ENCODE data around the gene KLK12. TPM values are rescaled to one million over a fixed set of nuclear protein-coding genes. Genes with fewer than 3 reads are reported as not detected.
A peak's percentile ranks its signal among the peaks of the same experiment; 100 is the strongest.
"Not testable (repeated sequence)": the region's sequence is repeated elsewhere in the genome, so short reads cannot be mapped to it uniquely, and the experiment has no call there.

KLK12 gene
- polyA plus RNA-seq, 1 donor: not detected

- DNase-seq: peak; percentile 51
Observed at GRCh38 chr19:51016798-51017683, 17.8 kb downstream of the KLK12 start.

DNA sequence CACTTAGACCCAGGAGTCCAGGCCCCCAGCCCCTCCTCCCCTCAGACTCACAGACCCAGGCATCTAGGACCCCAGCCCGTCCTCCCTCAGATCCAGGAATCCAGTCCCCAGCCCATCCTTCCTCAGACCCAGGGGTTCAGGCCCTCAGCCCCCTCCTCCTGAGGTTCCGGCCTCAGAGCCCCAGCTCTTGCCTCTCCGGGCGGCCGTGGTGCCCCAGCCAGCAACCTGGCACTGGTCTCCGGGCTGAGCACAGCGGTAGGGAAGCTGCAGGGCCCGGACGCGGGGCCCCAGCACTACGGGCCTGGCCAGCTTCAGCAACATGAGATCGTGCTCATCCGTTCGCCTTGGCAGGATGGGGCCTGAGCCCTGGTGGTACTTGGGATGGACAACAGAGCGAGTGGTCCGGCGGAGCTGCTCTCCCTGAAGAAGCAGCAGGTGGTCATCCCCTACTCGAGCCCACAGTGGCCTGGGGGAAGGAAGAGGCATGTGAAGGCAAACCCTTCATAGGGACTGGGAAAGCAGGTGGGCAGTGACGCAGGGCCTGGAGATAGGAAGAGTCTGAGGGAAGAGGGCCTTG is 19.0 kb downstream of the KLK12 start:
- DNase-seq: no peak

GRCh38 chr19:51014242-51014641 is 20.6 kb downstream of the KLK12 start:
- no peak for DNase-seq

DNA sequence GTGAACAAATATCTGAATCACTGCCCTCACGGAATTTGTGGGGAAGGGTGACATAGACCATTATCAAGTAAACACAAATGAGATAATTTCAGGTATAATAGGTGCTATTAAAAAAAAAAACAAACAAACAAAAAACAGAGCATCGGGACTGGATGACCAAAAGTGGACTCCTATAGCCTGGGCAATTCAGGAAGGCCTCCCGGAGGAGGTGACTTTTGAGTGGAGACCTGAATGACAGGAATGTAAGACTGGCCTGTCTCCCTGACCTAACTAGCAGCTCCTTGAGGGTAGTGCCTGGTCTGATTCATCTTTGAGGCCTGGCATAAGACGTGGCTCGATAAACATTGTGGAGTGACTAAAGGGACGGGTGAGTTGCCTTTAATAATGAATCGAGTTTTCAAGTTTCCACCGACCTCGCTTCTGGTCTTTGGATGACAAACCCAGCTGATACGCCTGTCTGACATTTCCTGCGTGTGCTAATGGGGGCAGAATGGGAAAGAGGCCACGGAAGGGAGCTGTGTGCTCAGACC is 22.1 kb downstream of the KLK12 start:
- DNase-seq: no peak

DNA sequence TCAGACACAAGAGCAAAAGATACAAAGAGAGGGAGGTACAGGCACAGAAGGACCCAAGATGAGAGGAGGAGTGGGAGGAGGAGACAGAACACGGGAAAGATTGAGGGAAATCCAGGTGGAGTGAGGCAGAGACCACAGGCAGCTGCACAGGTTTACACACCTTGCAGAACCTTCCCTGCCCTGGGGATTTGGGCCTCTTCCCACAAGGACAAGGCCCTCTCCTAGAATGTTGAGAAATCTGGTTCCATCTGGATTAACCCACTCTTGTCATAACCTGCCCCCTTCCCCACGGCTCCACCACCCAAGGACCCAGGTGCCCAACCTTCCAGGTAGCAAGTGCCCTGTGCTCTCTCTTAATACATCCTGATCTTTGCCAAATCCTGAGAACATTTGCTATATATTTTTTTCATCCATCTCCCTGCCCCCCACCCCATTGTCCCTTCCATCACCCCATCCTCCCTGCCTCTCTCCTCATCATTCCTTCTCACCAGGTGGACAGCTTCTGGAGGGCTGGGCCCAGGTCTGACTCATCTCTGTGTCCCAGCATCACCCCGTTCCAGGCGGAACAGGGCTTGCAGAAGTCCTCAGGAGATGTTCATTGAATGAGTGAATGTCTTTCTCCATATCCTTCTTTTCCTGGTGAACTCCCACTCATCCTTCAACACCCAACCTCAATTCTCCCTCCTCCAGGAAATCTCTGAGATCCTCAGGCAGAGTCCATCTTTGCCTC is 24.6 kb downstream of the KLK12 start:
- no peak for DNase-seq

DNA sequence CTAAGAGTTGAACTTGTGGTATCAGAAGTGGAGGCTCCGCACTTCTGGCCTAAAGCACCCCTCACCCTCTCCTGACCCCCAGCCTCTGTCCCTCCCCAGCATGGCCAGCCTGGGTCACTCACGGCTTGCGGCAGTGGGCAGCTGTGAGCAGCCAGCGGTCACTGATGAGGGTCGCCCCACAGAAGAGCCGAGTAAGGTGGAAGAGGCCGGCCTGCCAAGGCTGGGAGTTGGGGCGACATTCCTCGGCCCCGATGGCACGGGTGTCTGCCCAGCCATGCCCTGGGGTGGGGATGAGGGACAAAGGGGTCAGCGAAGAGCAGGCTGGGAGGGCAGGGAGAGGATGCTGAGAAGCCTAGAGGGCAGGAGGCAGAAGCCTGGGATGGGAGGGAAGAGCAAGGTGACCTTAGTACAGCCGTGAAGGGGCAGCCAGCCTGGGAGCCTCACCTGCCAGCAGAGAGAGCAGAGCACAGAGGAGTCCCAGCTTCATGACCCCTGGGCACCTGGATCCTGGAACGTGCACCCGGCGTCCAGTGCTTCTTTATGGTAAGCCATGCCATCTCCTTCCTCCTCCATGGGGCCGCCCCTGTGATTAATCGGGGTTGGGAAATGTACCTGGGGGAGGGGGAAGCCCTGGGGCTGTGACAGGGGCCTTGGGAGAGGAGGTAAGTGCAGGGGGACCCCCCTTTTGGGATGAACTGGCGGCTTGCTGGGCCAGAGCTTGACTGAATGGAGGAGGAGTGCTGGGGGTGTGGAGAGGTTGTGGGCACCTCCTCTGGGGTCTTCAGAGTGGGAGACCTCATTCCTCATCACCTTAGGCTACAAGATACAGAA is 25.5 kb downstream of the KLK12 start:
- no peak for DNase-seq

DNA sequence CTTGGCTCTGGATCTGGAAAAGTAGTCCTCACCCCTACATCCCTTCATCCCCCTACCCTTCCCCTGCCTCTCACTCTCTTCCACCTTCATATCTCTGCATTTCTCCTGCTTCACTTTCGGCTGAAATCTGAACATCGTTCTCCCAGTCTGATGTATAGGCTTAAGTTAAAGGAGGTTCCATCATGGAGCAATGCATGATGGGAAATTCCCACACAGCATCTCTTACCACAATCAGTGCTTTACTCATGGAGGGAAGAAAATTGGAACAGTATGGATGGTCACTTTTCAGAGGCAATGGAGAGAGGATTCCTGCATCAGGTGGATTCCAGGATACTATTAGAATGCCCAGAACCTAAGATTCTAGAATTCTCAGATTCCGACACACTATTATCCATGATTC is 27.3 kb downstream of the KLK12 start:
- DNase-seq: no peak

DNA sequence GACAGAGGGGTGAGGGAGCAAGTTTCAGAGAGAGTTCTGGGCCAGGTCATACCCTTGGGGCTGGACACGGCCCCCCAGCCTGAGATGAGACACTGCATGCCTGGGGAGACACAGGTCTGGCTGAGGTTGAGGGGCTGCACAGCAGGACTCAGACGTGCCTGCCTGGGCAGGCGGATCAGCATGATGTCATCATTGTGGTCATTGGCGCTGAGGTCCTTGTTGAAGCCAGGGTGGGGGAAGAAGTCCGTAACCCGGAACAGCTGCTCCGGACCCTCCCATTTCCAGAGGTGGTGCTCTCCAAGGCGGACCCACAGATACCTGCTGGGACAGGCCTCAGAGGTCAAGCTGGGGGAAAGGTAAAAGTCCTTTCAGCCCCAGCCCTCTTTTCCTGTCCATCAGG is 28.4 kb downstream of the KLK12 start:
- DNase-seq: no peak

GRCh38 chr19:51005248-51005647 is 29.6 kb downstream of the KLK12 start:
- DNase-seq: no peak

DNA sequence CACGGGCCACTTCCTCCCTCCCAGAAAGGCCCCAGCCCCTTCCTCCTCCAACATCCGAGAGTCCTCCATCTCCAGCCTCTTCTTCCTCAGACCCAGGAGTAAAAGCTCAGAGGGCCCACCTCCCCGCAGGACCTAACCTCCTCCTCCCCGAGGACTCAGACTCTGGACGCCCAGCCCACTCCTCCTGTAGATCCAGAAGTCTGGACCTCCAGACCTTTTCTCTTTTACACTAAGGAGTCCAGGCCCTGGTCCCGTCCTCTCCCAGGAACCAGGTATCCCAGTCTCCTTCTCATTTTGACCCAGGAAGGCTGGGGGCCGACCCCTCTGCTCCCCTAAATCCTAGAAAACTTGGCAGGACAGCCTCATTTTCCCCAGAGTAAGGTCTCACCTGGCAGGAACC is 31.5 kb downstream of the KLK12 start:
- DNase-seq: no peak

- DNase-seq: peak; percentile 40
Observed at GRCh38 chr19:51002542-51003311, 32.1 kb downstream of the KLK12 start.

GRCh38 chr19:51002089-51002532 is 32.7 kb downstream of the KLK12 start:
- peak; percentile 60 for DNase-seq

DNA sequence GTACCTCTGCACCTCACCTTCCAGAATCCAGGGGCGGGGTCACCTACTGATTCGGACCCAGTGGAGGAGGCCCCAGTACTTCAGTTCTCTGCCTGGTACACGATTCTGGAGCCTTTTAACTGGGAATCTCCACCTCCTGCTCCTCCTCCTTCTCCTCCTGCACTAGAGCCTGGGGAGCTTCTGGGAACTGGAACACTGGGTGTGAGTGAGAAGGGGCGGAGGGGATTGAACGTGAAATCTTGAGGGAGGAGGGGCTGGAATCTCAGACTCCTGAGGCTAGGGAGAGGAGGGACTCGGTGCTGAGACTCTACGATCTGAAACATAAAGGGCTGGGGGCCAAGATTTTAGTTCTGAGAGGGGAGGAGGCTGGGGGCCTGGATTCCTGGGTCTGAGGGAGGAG is 33.3 kb downstream of the KLK12 start, which contains the start of gene KLK8:
KLK8 (minus strand) TSS at position 90 of the 400 bp plus-strand sequence. CDS start 437 bp downstream, outside the sequence.
- peak; percentile 44 for DNase-seq

GRCh38 chr19:51000981-51001380 is 33.8 kb downstream of the KLK12 start:
- no peak for DNase-seq

DNA sequence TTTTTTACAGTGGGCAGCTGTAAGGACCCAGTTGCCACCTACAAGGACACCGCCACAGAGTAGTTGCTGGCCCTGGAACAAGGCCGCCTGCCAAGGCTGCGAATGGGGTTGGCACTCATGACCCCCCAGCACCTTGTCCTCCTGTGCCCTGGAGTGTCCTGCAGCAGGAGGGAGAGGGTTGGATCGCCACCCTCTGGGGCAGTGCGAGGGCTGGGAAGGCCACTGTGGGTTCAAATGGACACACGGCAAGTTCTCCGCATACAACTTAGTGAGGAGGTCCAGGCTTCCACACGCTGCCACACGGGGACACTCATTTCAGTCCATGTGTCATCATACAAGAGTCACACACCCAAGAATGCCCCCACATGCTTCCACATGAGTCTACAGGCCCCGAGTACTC is 34.4 kb downstream of the KLK12 start:
- no peak for DNase-seq

DNA sequence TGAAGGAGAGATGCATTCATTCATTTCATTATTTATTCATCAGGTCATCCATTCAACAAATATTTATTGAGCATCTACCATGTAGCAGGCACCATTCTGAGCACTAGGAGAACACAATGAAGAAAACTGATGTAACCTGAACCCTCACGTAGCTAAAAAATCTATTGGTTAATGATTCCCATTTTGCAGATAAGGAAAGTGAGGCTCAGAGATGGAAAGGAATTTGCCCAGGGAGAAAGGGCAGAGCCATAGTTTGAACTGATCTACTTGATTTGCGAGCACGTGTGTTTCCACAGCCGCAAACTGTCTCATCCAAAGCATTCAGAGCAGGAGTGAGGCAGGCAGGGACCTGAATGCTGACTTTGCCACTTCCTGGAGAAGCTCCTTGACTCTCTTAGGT is 36.1 kb downstream of the KLK12 start:
- no peak for DNase-seq

DNA sequence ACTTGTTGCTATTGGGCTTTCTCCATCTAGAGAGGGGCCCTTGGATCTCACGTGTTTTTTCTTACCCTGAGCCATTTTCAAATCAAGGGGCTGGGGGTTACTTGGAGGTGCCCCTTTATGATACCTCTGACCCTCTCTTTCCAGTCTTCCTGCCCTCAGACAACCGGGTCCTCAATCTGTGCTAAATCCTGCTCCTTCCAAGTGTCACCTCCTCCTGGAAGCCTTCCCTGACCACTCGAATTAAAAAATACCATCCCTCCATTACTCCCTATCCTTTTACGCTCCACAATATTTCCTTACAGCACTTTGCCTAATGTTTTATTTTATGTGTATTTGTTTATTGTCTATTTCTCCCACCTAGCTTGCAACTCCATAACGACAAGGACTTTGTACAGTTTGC is 36.7 kb downstream of the KLK12 start:
- DNase-seq: no peak

- no peak for DNase-seq
Observed at GRCh38 chr19:50994129-50994528, 40.7 kb downstream of the KLK12 start.

GRCh38 chr19:50992666-50993035 is 42.2 kb downstream of the KLK12 start:
- DNase-seq: no peak

DNA sequence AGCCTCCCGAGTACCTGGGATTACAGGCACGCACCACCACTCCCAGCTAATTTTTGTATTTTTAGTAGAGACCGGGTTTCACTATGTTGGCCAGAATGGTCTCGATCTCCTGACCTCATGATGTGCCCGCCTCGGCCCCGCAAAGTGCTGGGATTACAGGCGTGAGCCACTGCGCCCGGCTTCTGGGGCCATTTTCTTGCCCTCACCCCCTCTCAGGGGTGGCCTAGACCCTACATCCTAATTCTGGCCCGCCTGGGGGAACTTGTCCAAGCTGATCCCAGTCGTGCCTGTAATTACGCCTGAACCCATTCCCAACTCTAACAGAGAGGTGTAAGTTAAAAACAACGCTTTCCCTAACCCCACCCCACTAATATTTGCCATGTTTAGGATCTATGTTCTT is 50.4 kb downstream of the KLK12 start:
- not testable (repeated sequence) for DNase-seq

Data from left kidney (tissue), 2 donors.